Measurements from ENCODE around the gene PHF21B.

The PHF21B gene

GRCh38 chr22:44881624-44882023 lies 128.2 kb downstream of the PHF21B start:
- Histone ChIP-seq H3K27me3 (ENCODE audit: control insufficient read depth in 3 of 3, insufficient read depth in 3 of 3, low read depth in 1 of 3, low read length in 3 of 3) (no peaks in the 10 kb centered on the region), H3K4me1 (ENCODE audit: control insufficient read depth in 2 of 2, insufficient read depth in 1 of 2, low read depth in 1 of 2, low read length in 2 of 2) (no peaks in the 10 kb centered on the region), H3K36me3 (replicated peaks in 1 of 2; ENCODE audit: control insufficient read depth in 2 of 2, insufficient read depth in 2 of 2, low read length in 2 of 2) (peaks cover 48 to 97% of the 10 kb centered on the region in 2 donors), H4K91ac (ENCODE audit: low read depth, low read length, poor library complexity) (no peak overlapping the region), H2BK12ac (ENCODE audit: low read length) (no peak overlapping the region), H3K14ac (ENCODE audit: low read length) (no peak overlapping the region), H3K4me3 (ENCODE audit: low read length in 2 of 2) (no peak overlapping the region), H3K23ac (ENCODE audit: low read depth, low read length, poor library complexity) (no peak overlapping the region), H2BK120ac (ENCODE audit: low read depth, low read length) (no peak overlapping the region), H2BK5ac (ENCODE audit: low read length) (no peak overlapping the region), H3K27ac (replicated peaks; ENCODE audit: low read length) (no peak overlapping the region), H3K4ac (ENCODE audit: low read length) (no peak overlapping the region), H3K4me2 (ENCODE audit: insufficient read depth, low read length, poor library complexity, severe bottlenecking) (no peak overlapping the region), H3K79me1 (ENCODE audit: low read depth, low read length) (peaks cover 9% of the 10 kb centered on the region), H2BK15ac (ENCODE audit: low read length) (no peak overlapping the region), H3K9ac (ENCODE audit: low read depth, low read length, poor library complexity) (no peak overlapping the region), H2AK5ac (ENCODE audit: low read depth, low read length) (no peak overlapping the region), H3K18ac (ENCODE audit: low read length) (no peak overlapping the region), H2AFZ (ENCODE audit: low read length) (no peak overlapping the region), H3K9me3 (replicated peaks in 1 of 2; ENCODE audit: control insufficient read depth in 2 of 2, insufficient read depth in 1 of 2, low read depth in 1 of 2, low read length in 2 of 2) (peaks cover 18 to 23% of the 10 kb centered on the region in 2 donors), H4K8ac (ENCODE audit: low read depth, low read length) (no peak overlapping the region)
- no peak for DNase-seq (ENCODE audit: low spot score)
- no CpG with 5 or more reads among the region's 24 CpGs for WGBS, 2 donors (ENCODE audit: extremely low coverage in 2 of 2, insufficient read length in 2 of 2, insufficient replicate concordance in 1 of 2)

DNA sequence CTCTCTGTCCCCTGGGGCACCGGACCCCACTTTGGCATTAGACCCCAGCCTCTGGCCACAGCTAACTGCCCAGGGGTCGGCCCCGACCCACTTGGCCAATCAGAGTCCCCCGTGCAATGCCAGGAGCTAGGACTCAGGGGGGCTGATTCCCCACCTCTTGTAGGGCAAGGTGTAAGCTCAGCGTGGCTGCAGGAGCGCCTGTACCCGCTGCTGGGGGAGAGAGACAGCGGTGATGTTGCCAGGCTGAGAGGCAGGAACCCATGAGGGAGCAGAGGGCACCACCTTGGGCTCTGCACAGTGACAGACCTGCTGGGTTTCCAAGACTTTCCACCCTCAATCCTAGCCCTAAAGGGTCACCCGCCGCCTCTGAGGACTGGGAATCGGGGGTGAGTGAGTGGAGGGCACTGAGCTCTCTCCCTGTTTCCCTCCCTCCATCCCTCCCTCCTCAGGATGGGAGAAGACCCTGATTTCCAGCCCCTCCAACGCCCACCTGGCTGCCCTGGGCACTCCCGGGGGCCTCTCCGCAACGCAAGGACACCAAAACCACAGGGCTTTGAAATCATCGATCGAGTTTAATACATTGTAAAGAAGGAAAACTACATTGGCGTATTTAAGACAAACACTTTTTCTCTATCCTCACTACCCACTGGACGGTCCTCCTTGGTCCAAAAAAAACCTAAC lies 129.1 kb downstream of the PHF21B start:
- no peak overlapping the region for H3K27ac ChIP-seq (replicated peaks; ENCODE audit: low read length)
- no peak overlapping the region for H2AFZ ChIP-seq (ENCODE audit: low read length)

DNA sequence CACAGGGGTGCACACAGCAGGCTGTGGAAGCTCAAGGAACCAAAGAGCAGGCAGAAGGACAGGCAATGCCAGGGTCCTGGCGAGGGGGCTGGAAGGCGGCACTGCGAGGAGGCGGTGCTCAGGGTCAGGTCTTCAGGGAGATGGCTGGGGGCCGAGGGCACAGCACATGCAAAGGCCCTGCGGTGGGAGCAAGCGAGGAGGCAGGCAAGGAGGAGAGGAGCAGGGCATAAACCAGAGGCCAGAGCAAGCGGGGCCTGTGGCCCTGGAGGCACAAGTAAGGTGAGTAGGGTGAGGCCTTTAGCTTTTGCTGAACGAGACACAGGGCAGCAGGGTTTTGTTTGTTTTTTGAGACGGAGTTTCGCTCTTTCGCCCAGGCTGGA lies 130.5 kb downstream of the PHF21B start:
- no peak for DNase-seq (ENCODE audit: low spot score)
- H3K4me3 ChIP-seq (ENCODE audit: low read length in 2 of 2) = no peak overlapping the region
- H4K91ac ChIP-seq (ENCODE audit: low read depth, low read length, poor library complexity) = no peak overlapping the region
- H3K23ac ChIP-seq (ENCODE audit: low read depth, low read length, poor library complexity) = no peak overlapping the region
- H3K27ac ChIP-seq (replicated peaks; ENCODE audit: low read length) = no peak overlapping the region
- no peak overlapping the region for H2AK5ac ChIP-seq (ENCODE audit: low read depth, low read length)
- H3K18ac ChIP-seq (ENCODE audit: low read length) = no peak overlapping the region
- peaks cover 30 to 89% of the 10 kb centered on the region in 2 donors for H3K36me3 ChIP-seq (replicated peaks in 1 of 2; ENCODE audit: control insufficient read depth in 2 of 2, insufficient read depth in 2 of 2, low read length in 2 of 2)
- H2BK12ac ChIP-seq (ENCODE audit: low read length) = no peak overlapping the region
- no peak overlapping the region for H2AFZ ChIP-seq (ENCODE audit: low read length)
- H3K27me3 ChIP-seq (ENCODE audit: control insufficient read depth in 3 of 3, insufficient read depth in 3 of 3, low read depth in 1 of 3, low read length in 3 of 3) = no peaks in the 10 kb centered on the region
- H3K4ac ChIP-seq (ENCODE audit: low read length) = no peak overlapping the region
- H4K8ac ChIP-seq (ENCODE audit: low read depth, low read length) = no peak overlapping the region
- peaks cover 13 to 26% of the 10 kb centered on the region in 2 donors for H3K9me3 ChIP-seq (replicated peaks in 1 of 2; ENCODE audit: control insufficient read depth in 2 of 2, insufficient read depth in 1 of 2, low read depth in 1 of 2, low read length in 2 of 2)
- no peak overlapping the region for H3K14ac ChIP-seq (ENCODE audit: low read length)
- H3K4me1 ChIP-seq (ENCODE audit: control insufficient read depth in 2 of 2, insufficient read depth in 1 of 2, low read depth in 1 of 2, low read length in 2 of 2) = no peaks in the 10 kb centered on the region
- no CpG with 5 or more reads among the region's 12 CpGs for WGBS, 2 donors (ENCODE audit: extremely low coverage in 2 of 2, insufficient read length in 2 of 2, insufficient replicate concordance in 1 of 2)
- no peak overlapping the region for H2BK15ac ChIP-seq (ENCODE audit: low read length)
- H3K4me2 ChIP-seq (ENCODE audit: insufficient read depth, low read length, poor library complexity, severe bottlenecking) = no peak overlapping the region
- H2BK120ac ChIP-seq (ENCODE audit: low read depth, low read length) = no peak overlapping the region
- no peak overlapping the region for H2BK5ac ChIP-seq (ENCODE audit: low read length)
- H3K79me1 ChIP-seq (ENCODE audit: low read depth, low read length) = peaks cover 2% of the 10 kb centered on the region
- H3K9ac ChIP-seq (ENCODE audit: low read depth, low read length, poor library complexity) = no peak overlapping the region

More for the DNA sequence above, 129.1 kb downstream of the PHF21B start:
- no peak for DNase-seq (ENCODE audit: low spot score)
- no CpG with 5 or more reads among the region's 19 CpGs for WGBS, 2 donors (ENCODE audit: extremely low coverage in 2 of 2, insufficient read length in 2 of 2, insufficient replicate concordance in 1 of 2)
- H3K9ac ChIP-seq (ENCODE audit: low read depth, low read length, poor library complexity) = no peak overlapping the region
- H4K91ac ChIP-seq (ENCODE audit: low read depth, low read length, poor library complexity) = no peak overlapping the region
- H2AK5ac ChIP-seq (ENCODE audit: low read depth, low read length) = no peak overlapping the region
- no peak overlapping the region for H2BK12ac ChIP-seq (ENCODE audit: low read length)
- peaks cover 9% of the 10 kb centered on the region for H3K79me1 ChIP-seq (ENCODE audit: low read depth, low read length)
- peaks cover 45 to 96% of the 10 kb centered on the region in 2 donors for H3K36me3 ChIP-seq (replicated peaks in 1 of 2; ENCODE audit: control insufficient read depth in 2 of 2, insufficient read depth in 2 of 2, low read length in 2 of 2)
- peak overlapping the region; percentile 29 for H3K18ac ChIP-seq (ENCODE audit: low read length)
- no peak overlapping the region for H4K8ac ChIP-seq (ENCODE audit: low read depth, low read length)
- no peak overlapping the region for H2BK120ac ChIP-seq (ENCODE audit: low read depth, low read length)
- peaks cover 16 to 26% of the 10 kb centered on the region in 2 donors for H3K9me3 ChIP-seq (replicated peaks in 1 of 2; ENCODE audit: control insufficient read depth in 2 of 2, insufficient read depth in 1 of 2, low read depth in 1 of 2, low read length in 2 of 2)
- H3K4me2 ChIP-seq (ENCODE audit: insufficient read depth, low read length, poor library complexity, severe bottlenecking) = no peak overlapping the region
- H3K27me3 ChIP-seq (ENCODE audit: control insufficient read depth in 3 of 3, insufficient read depth in 3 of 3, low read depth in 1 of 3, low read length in 3 of 3) = no peaks in the 10 kb centered on the region
- no peak overlapping the region for H3K14ac ChIP-seq (ENCODE audit: low read length)
- H2BK15ac ChIP-seq (ENCODE audit: low read length) = no peak overlapping the region
- H3K23ac ChIP-seq (ENCODE audit: low read depth, low read length, poor library complexity) = no peak overlapping the region
- no peak overlapping the region for H3K4me3 ChIP-seq (ENCODE audit: low read length in 2 of 2)
- no peak overlapping the region for H3K4ac ChIP-seq (ENCODE audit: low read length)
- H2BK5ac ChIP-seq (ENCODE audit: low read length) = no peak overlapping the region
- no peaks in the 10 kb centered on the region for H3K4me1 ChIP-seq (ENCODE audit: control insufficient read depth in 2 of 2, insufficient read depth in 1 of 2, low read depth in 1 of 2, low read length in 2 of 2)

DNA sequence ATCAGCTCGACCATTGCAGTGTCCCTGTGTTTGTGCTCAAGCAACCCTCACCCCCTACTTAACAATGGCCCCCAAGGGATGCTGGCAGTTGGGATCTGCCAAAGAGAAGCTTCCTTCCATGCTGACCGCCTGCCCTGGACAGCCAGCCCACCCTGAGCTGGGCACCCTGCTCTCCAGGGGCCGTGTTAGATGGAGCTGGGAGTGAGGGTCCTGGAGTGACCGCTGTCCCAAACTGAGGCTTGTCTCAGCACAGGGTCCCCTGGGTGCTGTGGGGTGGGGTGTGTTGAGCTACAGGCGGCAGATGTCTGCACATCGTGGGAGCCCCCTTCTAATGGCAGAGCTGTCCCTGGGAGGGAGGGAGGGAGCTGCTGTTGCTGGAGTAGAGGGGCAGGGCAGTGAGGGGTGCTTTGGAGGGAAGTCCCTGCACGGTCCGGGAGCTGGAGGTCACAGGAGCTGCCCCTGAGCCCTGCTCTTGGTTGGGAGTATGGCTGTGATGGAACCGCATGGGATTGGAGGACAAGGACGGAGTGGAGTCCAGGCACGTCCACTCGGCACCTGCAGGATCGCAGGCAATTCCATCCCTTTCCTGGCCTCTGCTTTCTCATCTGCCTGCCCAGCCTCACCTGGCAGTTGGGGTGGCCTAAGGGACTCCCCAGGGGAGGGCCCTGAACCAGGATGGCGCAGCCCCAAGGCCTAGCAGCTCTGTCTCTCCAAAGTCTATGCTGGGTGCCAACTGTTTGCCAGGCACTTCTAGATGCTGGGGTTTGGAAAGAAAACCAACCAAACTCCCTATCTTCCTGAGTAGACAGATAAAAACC lies 131.1 kb downstream of the PHF21B start:
- no peak overlapping the region for H2BK5ac ChIP-seq (ENCODE audit: low read length)
- H2AFZ ChIP-seq (ENCODE audit: low read length) = no peak overlapping the region
- H3K18ac ChIP-seq (ENCODE audit: low read length) = peak overlapping the region; percentile 65
- no peaks in the 10 kb centered on the region for H3K27me3 ChIP-seq (ENCODE audit: control insufficient read depth in 3 of 3, insufficient read depth in 3 of 3, low read depth in 1 of 3, low read length in 3 of 3)
- no CpG with 5 or more reads among the region's 14 CpGs for WGBS, 2 donors (ENCODE audit: extremely low coverage in 2 of 2, insufficient read length in 2 of 2, insufficient replicate concordance in 1 of 2)
- no peak overlapping the region for H2BK120ac ChIP-seq (ENCODE audit: low read depth, low read length)
- no peak for DNase-seq (ENCODE audit: low spot score)
- H4K8ac ChIP-seq (ENCODE audit: low read depth, low read length) = no peak overlapping the region
- no peak overlapping the region for H4K91ac ChIP-seq (ENCODE audit: low read depth, low read length, poor library complexity)
- H3K14ac ChIP-seq (ENCODE audit: low read length) = peak overlapping the region; percentile 3
- H2AK5ac ChIP-seq (ENCODE audit: low read depth, low read length) = peak overlapping the region; percentile 50
- H3K9me3 ChIP-seq (replicated peaks in 1 of 2; ENCODE audit: control insufficient read depth in 2 of 2, insufficient read depth in 1 of 2, low read depth in 1 of 2, low read length in 2 of 2) = peaks cover 13 to 26% of the 10 kb centered on the region in 2 donors
- peak overlapping the region; percentile 50 for H3K9ac ChIP-seq (ENCODE audit: low read depth, low read length, poor library complexity)
- H3K27ac ChIP-seq (replicated peaks; ENCODE audit: low read length) = no peak overlapping the region
- H3K23ac ChIP-seq (ENCODE audit: low read depth, low read length, poor library complexity) = peak overlapping the region; percentile 67
- H2BK15ac ChIP-seq (ENCODE audit: low read length) = no peak overlapping the region
- H2BK12ac ChIP-seq (ENCODE audit: low read length) = no peak overlapping the region
- no peak overlapping the region for H3K4ac ChIP-seq (ENCODE audit: low read length)
- H3K4me2 ChIP-seq (ENCODE audit: insufficient read depth, low read length, poor library complexity, severe bottlenecking) = no peak overlapping the region
- peaks cover 25 to 83% of the 10 kb centered on the region in 2 donors for H3K36me3 ChIP-seq (replicated peaks in 1 of 2; ENCODE audit: control insufficient read depth in 2 of 2, insufficient read depth in 2 of 2, low read length in 2 of 2)
- H3K4me3 ChIP-seq (ENCODE audit: low read length in 2 of 2) = no peak overlapping the region
- H3K4me1 ChIP-seq (ENCODE audit: control insufficient read depth in 2 of 2, insufficient read depth in 1 of 2, low read depth in 1 of 2, low read length in 2 of 2) = no peaks in the 10 kb centered on the region
- peaks cover 2% of the 10 kb centered on the region for H3K79me1 ChIP-seq (ENCODE audit: low read depth, low read length)
